H1 (cell line): ENCODE measurements around the gene KLRC2. TPM values are rescaled to one million over a fixed set of nuclear protein-coding genes. Genes with fewer than 3 reads are reported as not detected.

Experiments
- BACH1 ChIP-seq: IDR thresholded peaks from 2 replicates; pipeline ENCODE4 v1.6.1; 2012; ENCODE audit warnings: low read length, improper control_type of control experiment
- CHD7 ChIP-seq: fragments of 300-600 bp; sonication (generic); IDR thresholded peaks from 2 replicates; pipeline ENCODE4 v1.7.1; 2012; ENCODE audit warnings: low read length, moderate library complexity, mild to moderate bottlenecking, inconsistent platforms; ENCODE audit not compliant: insufficient replicate concordance
- FOSL1 ChIP-seq: IDR thresholded peaks from 2 replicates; pipeline ENCODE4 v1.6.1; 2011; ENCODE audit warnings: mild to moderate bottlenecking, low read depth, low read length, moderate library complexity; ENCODE audit not compliant: insufficient read depth
- MAFK ChIP-seq: IDR thresholded peaks from 2 replicates; pipeline ENCODE4 v1.6.1; 2012; ENCODE audit warnings: low read depth, mild to moderate bottlenecking, improper control_type of control experiment, low read length
- RAD21 ChIP-seq, 2 experiments: IDR thresholded peaks in 1 of 2; conservative IDR thresholded peaks in 1 of 2; 2 replicates each; pipeline ENCODE4 v1.6.1; 2011; ENCODE audit warnings: low read depth in 2 of 2, low read length in 2 of 2, improper control_type of control experiment in 1 of 2, inconsistent platforms in 1 of 2, mild to moderate bottlenecking in 1 of 2, moderate library complexity in 1 of 2
- RBBP5 ChIP-seq: IDR thresholded peaks from 2 replicates; pipeline ENCODE4 v1.7.1; 2012; ENCODE audit warnings: low read depth, mild to moderate bottlenecking, inconsistent platforms, low read length, moderate library complexity, borderline replicate concordance
- SIN3A ChIP-seq, 2 experiments: IDR thresholded peaks in 1 of 2; conservative IDR thresholded peaks in 1 of 2; 2 replicates each; pipeline ENCODE4 v1.6.1; 2011 to 2012; ENCODE audit warnings: low read length in 2 of 2, improper control_type of control experiment in 1 of 2, low read depth in 1 of 2, mild to moderate bottlenecking in 1 of 2
- SIX5 ChIP-seq: IDR thresholded peaks from 2 replicates; pipeline ENCODE4 v1.6.1; 2011; ENCODE audit warnings: mild to moderate bottlenecking, low read depth, low read length
- TAF1 ChIP-seq: IDR thresholded peaks from 2 replicates; pipeline ENCODE4 v1.6.1; 2011; ENCODE audit warnings: mild to moderate bottlenecking, low read depth, low read length
- TEAD4 ChIP-seq: IDR thresholded peaks from 2 replicates; pipeline ENCODE4 v1.6.1; 2012; ENCODE audit warnings: low read depth, low read length, inconsistent platforms, mixed read lengths
- polyA plus RNA-seq, 7 experiments: library from polyadenylated mRNA; depleted of rRNA in 3 of 7; stranded (reverse) in 5 of 7; unstranded in 2 of 7; fragments of >200 nt in 5 of 7; fragments of 200-250 nt in 2 of 7; gene quantifications; 1 replicate in 5 of 7; 2 replicates in 1 of 7; 4 replicates in 1 of 7; pipeline versions ENCODE4 v1.2.1 to v1.2.3, GENCODE V29; 2011 to 2013; ENCODE audit warnings: missing spikeins in 2 of 7, mixed read lengths in 2 of 7
- total RNA-seq: library from RNA; stranded (reverse); fragmentation: NEBNext Ultra II Directional; extraction: Animal tissue kit (Norgen Biotek cat#: 25700); gene quantifications from 2 replicates; pipeline ENCODE4 v1.2.1, GENCODE V29; 2021
- TF ChIP-seq, protein P1 (sequence below): IDR thresholded peaks from 2 replicates; pipeline ENCODE4 v1.6.1; 2011; ENCODE audit warnings: low read depth, mild to moderate bottlenecking, low read length; ENCODE audit not compliant: insufficient read depth

Gene KLRC2
- total and polyA plus RNA-seq, 2 of the 8 experiments (the other 6 are each of a cell fraction or from before 2014, with no cell fraction given), result not detected

GRCh38 chr12:10393291-10393690, 42.5 kb downstream of the KLRC2 start (continued):
- no peak for TF ChIP-seq CHD7
- no peak for TF ChIP-seq RBBP5
- no peak for TF ChIP-seq SIN3A (conservative IDR thresholded peaks at IDR 0.05 in 1 of 2, IDR thresholded peaks at IDR 0.05 in 1 of 2; ENCODE audit: low read depth in 1 of 2, low read length in 2 of 2)
- no peak for TF ChIP-seq BACH1
- no peak for TF ChIP-seq TAF1
- no peak for TF ChIP-seq SIX5
- TF ChIP-seq, protein P1, sequence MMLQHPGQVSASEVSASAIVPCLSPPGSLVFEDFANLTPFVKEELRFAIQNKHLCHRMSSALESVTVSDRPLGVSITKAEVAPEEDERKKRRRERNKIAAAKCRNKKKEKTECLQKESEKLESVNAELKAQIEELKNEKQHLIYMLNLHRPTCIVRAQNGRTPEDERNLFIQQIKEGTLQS, result no peak
- TF ChIP-seq TEAD4, result no peak
- no peak for TF ChIP-seq RAD21 (IDR thresholded peaks at IDR 0.05 in 1 of 2, conservative IDR thresholded peaks at IDR 0.05 in 1 of 2; ENCODE audit: low read depth in 2 of 2, low read length in 2 of 2)
- TF ChIP-seq MAFK, result no peak
- TF ChIP-seq FOSL1, result no peak
